WTC11 (cell line): ENCODE data around the gene AMOT. TPM values are rescaled to one million over a fixed set of nuclear protein-coding genes. Genes with fewer than 3 reads are reported as not detected.

Source experiments
- ATAC-seq: fragments of 200-7000 bp; cut with Tn5 transposase; 2 replicates; pipeline ENCODE4 v1.10.0; 2021; ENCODE audit warnings: mild to moderate bottlenecking, moderate library complexity
- CTCF ChIA-PET: fragments of 300-600 bp; sonication (Branson Sonifier 250); formaldehyde crosslinking; loops from one replicate; lab custom pipeline; 2021; ENCODE audit warnings: antibody characterized with exemption; lab: Charles Lee
- POLR2A ChIA-PET: fragments of 350-600 bp; sonication (Branson Sonifier 250); formaldehyde crosslinking; loops from one replicate; lab custom pipeline; 2021; ENCODE audit warnings: antibody characterized with exemption; lab: Charles Lee
- DNase-seq: peaks from one replicate; pipeline ENCODE4 v3.0.0; 2021; ENCODE audit warnings: low spot score
- H3K27ac Mint-ChIP-seq: 2 replicates; pipeline ENCODE4 v1.8.0; 2021; ENCODE audit warnings: mixed read lengths
- H3K27me3 Mint-ChIP-seq: 2 replicates; pipeline ENCODE4 v1.8.0; 2021; ENCODE audit warnings: low read depth, mild to moderate bottlenecking, moderate library complexity, mixed read lengths
- H3K36me3 Mint-ChIP-seq: 2 replicates; pipeline ENCODE4 v1.8.0; 2021; ENCODE audit warnings: mixed read lengths
- H3K4me1 Mint-ChIP-seq: 2 replicates; pipeline ENCODE4 v1.8.0; 2022; ENCODE audit warnings: mixed read lengths
- H3K4me3 Mint-ChIP-seq: 2 replicates; pipeline ENCODE4 v1.8.0; 2021; ENCODE audit warnings: mild to moderate bottlenecking, moderate library complexity, mixed read lengths
- H3K9me3 Mint-ChIP-seq: 2 replicates; pipeline ENCODE4 v1.8.0; 2021; ENCODE audit warnings: mixed read lengths
- ATF2 ChIP-seq: sonication (generic); formaldehyde crosslinking; IDR thresholded peaks from 2 replicates; pipeline ENCODE4 v1.8.1; 2022; ENCODE audit warnings: low read depth, missing genetic modification reagents, borderline replicate concordance
- CREM ChIP-seq: sonication (generic); formaldehyde crosslinking; IDR thresholded peaks from 2 replicates; pipeline ENCODE4 v1.8.1; 2022; ENCODE audit warnings: mild to moderate bottlenecking, missing genetic modification reagents, moderate library complexity
- E2F4 ChIP-seq: sonication (generic); formaldehyde crosslinking; IDR thresholded peaks from 2 replicates; pipeline ENCODE4 v1.8.1; 2022; ENCODE audit warnings: low read depth, mild to moderate bottlenecking, moderate library complexity, missing genetic modification reagents, borderline replicate concordance
- ELF4 ChIP-seq: sonication (generic); formaldehyde crosslinking; IDR thresholded peaks from 2 replicates; pipeline ENCODE4 v1.8.1; 2022; ENCODE audit warnings: low read depth, mild to moderate bottlenecking, moderate library complexity, missing genetic modification reagents
- ESRRA ChIP-seq: sonication (generic); formaldehyde crosslinking; IDR thresholded peaks from 2 replicates; pipeline ENCODE4 v1.8.1; 2022; ENCODE audit warnings: mild to moderate bottlenecking, missing genetic modification reagents, borderline replicate concordance
- ETV6 ChIP-seq: sonication (generic); formaldehyde crosslinking; IDR thresholded peaks from 2 replicates; pipeline ENCODE4 v1.8.1; 2022; ENCODE audit warnings: mild to moderate bottlenecking, missing genetic modification reagents
- FOXJ3 ChIP-seq: sonication (generic); formaldehyde crosslinking; IDR thresholded peaks from 2 replicates; pipeline ENCODE4 v1.9.0; 2021; ENCODE audit warnings: missing genetic modification reagents, mild to moderate bottlenecking, borderline replicate concordance
- FOXP4 ChIP-seq: sonication (generic); formaldehyde crosslinking; IDR thresholded peaks from 2 replicates; pipeline ENCODE4 v1.8.0; 2022; ENCODE audit warnings: mild to moderate bottlenecking, missing genetic modification reagents
- HMGA2 ChIP-seq: fragments of 250-450 bp; sonication (Bioruptor Pico); IDR thresholded peaks from 2 replicates; pipeline ENCODE4 v1.4.0; 2021; ENCODE audit warnings: mild to moderate bottlenecking, moderate library complexity
- MAX ChIP-seq: sonication (generic); formaldehyde crosslinking; IDR thresholded peaks from 2 replicates; pipeline ENCODE4 v1.8.0; 2022; ENCODE audit warnings: mild to moderate bottlenecking, missing genetic modification reagents
- RELA ChIP-seq: sonication (generic); formaldehyde crosslinking; IDR thresholded peaks from 2 replicates; pipeline ENCODE4 v1.8.1; 2022; ENCODE audit warnings: missing genetic modification reagents, mild to moderate bottlenecking, borderline replicate concordance
- SOX15 ChIP-seq: fragments of 250-450 bp; sonication (Bioruptor Pico); IDR thresholded peaks from 2 replicates; pipeline ENCODE4 v1.9.0; 2021; ENCODE audit warnings: mild to moderate bottlenecking
- STAT6 ChIP-seq: sonication (generic); formaldehyde crosslinking; conservative IDR thresholded peaks from 2 replicates; pipeline ENCODE4 v1.8.1; 2023; ENCODE audit warnings: mild to moderate bottlenecking, low read depth, missing genetic modification reagents, moderate library complexity
- TP53 ChIP-seq: sonication (generic); formaldehyde crosslinking; IDR thresholded peaks from 2 replicates; pipeline ENCODE4 v1.8.1; 2023; ENCODE audit warnings: mild to moderate bottlenecking, missing genetic modification reagents
- USF2 ChIP-seq: sonication (generic); formaldehyde crosslinking; IDR thresholded peaks from 2 replicates; pipeline ENCODE4 v1.8.1; 2023; ENCODE audit warnings: mild to moderate bottlenecking, missing genetic modification reagents, moderate library complexity
- ZBTB43 ChIP-seq: sonication (generic); formaldehyde crosslinking; IDR thresholded peaks from 2 replicates; pipeline ENCODE4 v1.8.1; 2023; ENCODE audit warnings: mild to moderate bottlenecking, missing genetic modification reagents
- ZNF263 ChIP-seq: sonication (generic); formaldehyde crosslinking; IDR thresholded peaks from 2 replicates; pipeline ENCODE4 v1.8.1; 2022; ENCODE audit warnings: low read depth, mild to moderate bottlenecking, moderate library complexity, missing genetic modification reagents
- ZNF317 ChIP-seq: sonication (generic); formaldehyde crosslinking; IDR thresholded peaks from 2 replicates; pipeline ENCODE4 v1.8.1; 2023; ENCODE audit warnings: low read depth, mild to moderate bottlenecking, moderate library complexity, missing genetic modification reagents, borderline replicate concordance
- ZNF425 ChIP-seq: fragments of 250-450 bp; sonication (Bioruptor Pico); conservative IDR thresholded peaks from 2 replicates; pipeline ENCODE4 v1.9.0; 2021; ENCODE audit warnings: mild to moderate bottlenecking
- total RNA-seq: library from RNA; stranded (reverse); gene quantifications from 3 replicates; pipeline ENCODE4 v1.2.3, GENCODE V29; 2021

AMOT gene
- total RNA-seq, 1 experiment from 2014 or later: 7.2 TPM

GRCh38 chrX:112785344-112785743 lies 55.3 kb downstream of the AMOT start (continued):
- TF ChIP-seq ZBTB43 (CRISPR knock-in tag) (no peak), ATF2 (CRISPR knock-in tag) (no peak), FOXJ3 (no peak), FOXP4 (CRISPR knock-in tag) (no peak)

GRCh38 chrX:112784692-112785091 lies 55.9 kb downstream of the AMOT start:
- DNase-seq (no peak), ATAC-seq (no peak)
- ChIA-PET POLR2A (no interaction called here), CTCF (no interaction called here)
- Mint-ChIP-seq H3K4me1 (peaks cover 13% of the 10 kb centered on the region), H3K36me3 (peaks cover 10% of the 10 kb centered on the region; the same call in 1 of the 2 replicates), H3K9me3 (peaks cover 7% of the 10 kb centered on the region), H3K27ac (no peak overlapping the region), H3K4me3 (no peak overlapping the region), H3K27me3 (no peaks in the 10 kb centered on the region)
- TF ChIP-seq USF2 (CRISPR knock-in tag) (no peak), ETV6 (CRISPR knock-in tag) (no peak)

GRCh38 chrX:112779139-112779538 lies 61.5 kb downstream of the AMOT start:
- H3K4me3 Mint-ChIP-seq: no peak overlapping the region
- H3K27me3 Mint-ChIP-seq: no peaks in the 10 kb centered on the region
- DNase-seq: no peak
- POLR2A ChIA-PET: no interaction called here
- peaks cover 5% of the 10 kb centered on the region for H3K4me1 Mint-ChIP-seq
- H3K9me3 Mint-ChIP-seq: peaks cover 7% of the 10 kb centered on the region
- ATAC-seq: no peak
- H3K27ac Mint-ChIP-seq: no peak overlapping the region
- H3K36me3 Mint-ChIP-seq: peaks cover 10% of the 10 kb centered on the region; the same call in 1 of the 2 replicates
- CTCF ChIA-PET: no interaction called here
- TF ChIP-seq FOXP4 (CRISPR knock-in tag) (no peak), ESRRA (no peak), ZNF425 (CRISPR knock-in tag) (no peak), TP53 (CRISPR knock-in tag) (no peak), ELF4 (CRISPR knock-in tag) (no peak), MAX (CRISPR knock-in tag) (no peak), RELA (CRISPR knock-in tag) (no peak), E2F4 (CRISPR knock-in tag) (no peak), SOX15 (CRISPR knock-in tag) (no peak), CREM (CRISPR knock-in tag) (no peak), ZNF317 (CRISPR knock-in tag) (no peak), ZNF263 (CRISPR knock-in tag) (no peak), HMGA2 (no peak), STAT6 (CRISPR knock-in tag) (no peak)
